NCI-H1105 treated with DMSO at 0.1 percent for 48 hours (cell line): Measurements from ENCODE around the gene ARID4B.
"Not testable (repeated sequence)": the region's sequence is repeated elsewhere in the genome, so short reads cannot be mapped to it uniquely, and the experiment has no call there.

Experiments
- DNase-seq: peaks from one replicate; lab custom pipeline; 2025; lab: John Stamatoyannopoulos, UW

The ARID4B gene

DNA sequence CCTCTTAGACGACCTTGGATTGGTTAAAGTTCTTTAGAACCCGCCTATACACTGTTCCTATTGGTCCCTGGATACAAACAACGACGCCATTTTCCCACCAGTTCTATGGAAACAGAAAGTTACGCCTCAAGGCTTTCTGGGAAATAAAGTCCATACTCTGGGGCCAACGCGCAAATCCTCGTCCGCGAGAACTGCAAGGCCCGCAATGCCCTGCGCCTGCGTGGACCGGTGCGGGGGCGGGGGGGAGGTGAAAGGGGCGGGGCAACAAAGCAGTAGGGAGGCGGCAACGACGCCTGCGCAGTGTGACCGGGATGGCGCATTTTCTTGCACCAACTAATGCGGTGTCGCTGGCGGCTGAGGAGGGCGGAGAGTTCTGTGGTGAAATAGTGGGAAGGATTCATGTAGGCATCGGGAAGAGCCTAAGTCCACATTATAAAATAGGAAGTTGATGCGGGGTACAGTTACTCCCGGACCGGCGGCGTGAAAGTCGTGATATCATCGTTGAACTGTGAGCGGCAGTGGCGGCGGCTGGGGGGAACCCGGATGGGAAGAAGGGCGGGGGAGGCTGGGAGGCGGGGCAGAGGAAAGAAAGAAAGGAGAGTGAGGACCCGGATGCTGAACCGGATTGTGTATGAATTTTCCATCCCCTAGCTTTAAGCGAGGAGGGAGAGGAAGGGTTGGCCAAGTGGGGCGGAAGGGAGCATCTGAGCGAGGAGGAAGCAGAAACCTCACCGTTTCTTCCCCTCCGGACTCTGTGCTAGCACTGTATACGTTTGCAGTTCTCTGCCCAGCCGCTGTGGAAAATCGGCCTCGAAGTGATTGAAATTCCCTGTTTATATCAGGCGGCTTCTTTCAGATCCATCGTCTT is 526 bp upstream of the ARID4B start, which contains the start of gene GGPS1:
Gene GGPS1 (plus strand): TSS at position 300 of the 868 bp plus-strand sequence. CDS start 6,695 bp downstream, outside the sequence.
- peak; percentile 97 for DNase-seq

DNA sequence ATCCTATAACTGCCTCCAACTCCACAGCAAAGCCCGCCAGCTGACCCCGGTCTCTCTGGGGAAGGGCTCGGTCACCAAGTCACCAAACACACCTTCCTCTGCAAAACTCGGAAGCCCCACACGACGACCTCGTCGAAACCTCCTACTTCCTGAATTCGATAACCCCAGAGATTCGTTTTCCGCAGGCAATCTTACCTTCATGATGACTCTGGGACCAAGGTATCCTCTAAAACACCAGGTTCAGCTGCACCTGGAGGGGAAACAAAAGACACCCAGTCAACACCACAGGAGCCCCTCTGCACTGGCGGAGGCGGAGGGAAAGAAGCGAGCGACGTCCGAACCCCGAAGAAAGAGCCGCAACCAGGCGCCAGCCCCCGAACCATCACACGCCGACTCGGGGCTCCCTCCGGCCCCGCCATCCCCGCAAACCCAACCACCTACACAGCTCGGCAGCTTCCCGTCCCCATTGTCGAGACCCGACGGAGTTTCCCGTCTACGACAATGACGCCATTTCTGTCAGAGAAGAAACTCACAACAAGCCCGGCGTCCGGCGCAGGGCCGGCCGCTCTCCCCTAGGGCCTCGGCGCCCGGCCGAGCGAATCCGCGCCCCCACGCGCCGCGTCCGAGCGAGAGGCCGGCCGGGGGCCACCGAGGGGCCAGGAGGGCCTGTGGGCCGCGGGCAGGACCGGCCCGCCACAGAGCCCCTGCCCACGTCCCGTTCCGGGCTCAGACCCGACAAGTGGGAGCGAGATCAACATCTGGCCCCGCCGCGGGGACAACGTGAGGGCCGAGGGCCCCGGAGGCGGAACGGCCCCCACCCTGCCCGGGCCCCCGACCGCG is 1.0 kb downstream of the ARID4B start:
- peak; percentile 78 for DNase-seq

DNA sequence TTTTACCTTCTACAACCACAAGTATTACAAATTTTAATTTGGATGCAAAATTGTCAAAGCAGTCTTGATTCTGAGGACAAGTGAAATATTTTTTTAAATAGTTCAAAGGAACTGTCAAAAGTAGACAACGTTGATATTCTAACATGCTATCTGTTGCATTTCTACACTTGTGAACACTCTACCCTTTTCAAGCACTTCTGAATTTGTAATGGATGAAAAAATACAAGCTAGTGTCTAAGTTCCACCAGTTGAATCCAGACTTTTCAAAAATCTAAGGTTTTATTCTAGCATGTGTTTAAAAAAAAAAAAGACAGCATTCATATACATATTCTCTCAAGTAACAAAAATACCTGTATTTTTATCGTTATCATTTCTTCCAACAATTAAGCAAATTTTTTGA is 2.1 kb downstream of the ARID4B start:
- DNase-seq: no peak

DNA sequence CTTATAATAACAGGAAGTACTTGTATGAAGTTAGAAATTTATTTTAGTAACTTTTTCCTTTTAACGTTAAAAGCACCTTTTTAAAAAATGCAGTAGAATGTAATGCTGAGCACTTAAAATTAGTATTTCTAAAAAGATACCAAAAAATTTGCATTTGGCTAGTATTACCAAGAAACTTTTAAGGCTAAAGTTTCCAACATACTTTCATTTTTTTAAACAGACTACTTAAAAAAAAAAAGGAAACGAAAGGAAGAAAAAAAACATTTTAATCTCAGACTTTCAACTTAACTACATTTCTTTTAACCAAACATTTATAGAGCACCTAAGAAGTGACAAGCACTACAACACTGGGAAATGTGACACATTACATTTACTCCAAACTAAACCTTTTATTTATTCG is 2.8 kb downstream of the ARID4B start:
- no peak for DNase-seq

DNA sequence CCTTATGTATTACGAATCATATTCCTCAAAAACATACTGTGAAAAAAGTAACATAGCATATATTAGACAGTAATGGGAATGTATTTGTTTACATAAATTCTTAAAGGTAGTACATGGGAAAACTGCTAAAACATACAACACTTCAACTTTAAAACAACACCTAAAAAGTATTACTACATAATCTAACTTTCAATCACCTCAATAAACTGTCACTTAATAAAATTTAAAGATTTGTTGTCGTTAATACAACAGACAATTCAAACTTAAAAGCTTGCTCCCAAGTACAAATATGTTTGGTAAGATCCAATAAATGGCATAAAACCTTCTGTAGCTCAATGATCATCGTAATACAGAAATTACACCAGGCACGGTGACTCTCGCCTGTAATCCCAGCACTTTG is 3.7 kb downstream of the ARID4B start:
- no peak for DNase-seq

DNA sequence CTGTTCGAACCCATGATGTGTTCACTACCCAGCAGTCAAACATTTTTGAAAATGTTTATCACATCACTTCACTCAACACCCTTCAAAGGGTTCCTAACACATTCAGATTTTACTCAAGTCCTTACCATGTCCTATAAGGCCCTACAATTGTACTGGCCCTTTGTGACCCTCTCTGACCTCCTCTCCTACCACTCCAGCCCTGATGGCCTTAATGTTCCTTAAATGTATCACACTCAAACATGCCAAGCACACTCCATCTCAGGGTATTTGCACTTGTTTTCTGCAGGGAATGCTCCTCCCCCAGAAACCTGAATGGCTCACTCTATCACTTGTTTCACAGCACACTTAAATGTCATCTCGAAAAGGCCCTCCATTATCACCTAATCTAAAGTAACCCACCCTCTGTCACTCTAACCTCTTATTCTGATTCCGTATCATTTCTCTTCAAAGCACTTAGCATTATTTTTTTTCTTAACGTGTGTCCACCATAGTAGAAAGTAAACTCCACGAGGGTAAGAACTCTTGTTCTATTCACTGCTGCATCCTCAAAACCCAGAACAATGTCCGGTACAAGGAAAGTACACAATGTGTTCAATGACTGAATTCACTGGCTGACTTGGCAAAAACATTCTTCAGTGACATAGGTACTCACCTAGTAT is 7.3 kb downstream of the ARID4B start:
- DNase-seq: no peak

DNA sequence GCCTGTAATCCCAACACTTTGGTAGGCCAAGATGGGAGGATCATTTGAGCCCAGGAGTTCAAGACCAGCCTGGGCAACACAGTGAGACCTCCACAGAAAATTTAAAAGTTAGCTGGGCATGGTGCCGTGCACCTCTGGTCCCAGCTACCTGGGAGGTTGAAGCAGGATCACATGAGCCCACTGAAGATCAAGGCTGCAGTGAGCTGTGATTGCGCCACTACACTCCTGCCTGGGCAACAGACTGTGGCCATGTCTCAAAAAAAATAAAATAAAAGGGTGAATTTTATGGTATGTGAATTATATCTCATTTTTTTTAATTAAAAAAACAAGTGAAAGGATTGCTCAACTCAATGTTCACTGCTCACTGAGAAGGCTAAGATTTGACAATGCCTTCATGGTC is 8.7 kb downstream of the ARID4B start:
- DNase-seq: no peak

DNA sequence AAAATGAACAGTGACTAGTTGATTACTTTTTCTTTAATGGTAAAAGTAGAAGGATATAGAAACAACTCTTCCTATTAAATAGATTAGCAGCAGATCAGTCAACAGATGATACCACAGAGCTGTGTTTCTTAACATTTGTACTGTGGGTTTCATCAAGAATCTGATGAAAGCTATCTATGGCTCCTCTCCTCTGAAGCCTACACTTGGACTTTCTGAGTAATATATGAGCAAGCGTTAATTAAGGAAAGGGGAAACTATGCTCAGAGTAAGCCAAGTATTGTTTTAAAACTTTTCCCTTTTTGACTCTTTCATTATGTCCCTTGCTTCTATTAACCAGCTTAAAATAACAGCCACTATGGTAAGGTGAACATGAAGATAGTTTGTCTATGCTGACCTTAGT is 10.8 kb downstream of the ARID4B start:
- DNase-seq: no peak

DNA sequence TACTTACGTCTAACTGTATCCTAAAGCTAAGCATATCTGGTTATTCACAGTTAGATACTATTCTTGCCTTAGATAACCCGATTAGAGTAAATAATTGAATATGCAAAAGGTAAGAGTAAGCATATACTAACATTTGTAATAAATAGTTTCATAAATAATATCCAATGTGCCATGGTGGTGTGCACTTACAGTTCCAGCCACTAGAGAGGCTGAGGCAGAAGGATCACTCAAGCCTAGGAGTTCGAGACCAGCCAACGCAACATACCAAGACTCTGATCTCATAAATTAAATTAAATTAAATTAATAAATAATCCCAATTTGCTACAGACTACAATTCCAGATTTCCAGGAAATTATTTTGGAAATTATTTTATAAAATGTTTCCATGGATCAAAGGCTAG is 12.2 kb downstream of the ARID4B start:
- no peak for DNase-seq

DNA sequence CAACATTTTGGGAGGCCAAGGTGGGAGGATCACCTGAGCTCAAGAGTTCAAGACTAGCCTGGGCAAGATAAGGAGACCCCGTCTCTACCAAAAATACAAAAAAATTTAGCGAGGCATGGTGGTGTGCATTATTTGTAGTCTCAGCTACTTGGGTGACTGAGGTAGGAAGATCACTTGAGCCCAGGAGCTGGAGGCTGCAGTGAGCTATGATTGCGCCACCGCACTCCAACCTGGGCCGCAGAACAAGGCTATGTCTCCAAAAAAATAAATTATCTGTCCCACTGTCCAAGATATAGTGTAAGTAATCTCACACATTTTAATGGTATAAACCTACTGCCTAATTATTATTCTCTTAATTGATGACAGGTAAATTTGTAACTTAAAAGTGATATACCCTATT is 12.8 kb downstream of the ARID4B start:
- no peak for DNase-seq

DNA sequence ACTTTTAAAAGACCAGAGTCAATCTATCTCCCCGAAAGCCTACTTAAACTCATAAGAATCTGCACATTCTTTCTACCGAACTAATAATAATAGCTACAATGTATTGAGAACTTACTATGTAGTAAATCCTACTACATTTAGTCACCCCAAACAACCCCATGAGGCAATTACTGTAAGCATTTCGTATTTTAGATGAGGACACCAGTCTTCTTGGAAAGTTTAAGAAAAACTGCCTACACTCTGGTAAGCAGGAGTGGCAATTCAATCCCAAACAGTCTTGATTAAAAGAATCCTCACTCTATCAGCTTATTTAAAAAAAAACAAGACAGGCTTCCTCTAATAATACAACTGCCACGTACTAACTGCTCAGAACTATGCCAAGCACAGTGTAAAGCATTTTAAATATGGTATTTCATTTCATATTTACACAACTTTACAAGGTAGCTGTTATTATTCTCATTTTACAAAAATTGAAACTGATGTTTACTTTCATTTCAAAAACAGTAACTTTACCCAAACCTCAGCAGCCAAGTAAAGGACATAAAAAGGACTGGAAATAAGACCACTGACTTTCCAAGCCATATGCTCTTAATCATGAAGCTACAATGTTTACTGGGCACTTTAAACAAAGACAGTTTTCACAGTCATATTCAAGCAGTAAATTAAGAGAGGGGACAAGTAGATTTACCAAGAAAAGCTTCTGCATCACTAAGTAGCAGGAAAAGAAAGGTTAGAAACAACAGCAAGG is 13.9 kb downstream of the ARID4B start:
- no peak for DNase-seq

DNA sequence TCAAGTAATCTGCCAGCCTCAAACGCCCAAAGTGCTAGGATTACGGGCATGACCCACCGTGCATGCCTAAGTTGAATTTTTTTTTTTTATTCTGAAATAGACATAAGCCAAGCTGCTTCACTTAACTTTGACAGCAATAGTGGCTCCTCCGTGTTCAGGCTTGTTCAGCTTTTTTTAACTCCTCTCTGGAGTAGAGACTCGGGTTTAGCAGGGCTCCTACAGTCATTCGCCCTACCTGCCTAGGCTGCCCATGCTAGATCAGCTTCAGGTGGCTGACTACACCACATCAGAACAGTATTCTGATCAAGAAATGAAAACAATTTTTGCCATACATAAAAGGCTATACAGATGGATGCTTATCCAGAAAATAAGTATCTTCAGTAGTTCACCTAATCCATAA is 14.7 kb downstream of the ARID4B start:
- DNase-seq: no peak

DNA sequence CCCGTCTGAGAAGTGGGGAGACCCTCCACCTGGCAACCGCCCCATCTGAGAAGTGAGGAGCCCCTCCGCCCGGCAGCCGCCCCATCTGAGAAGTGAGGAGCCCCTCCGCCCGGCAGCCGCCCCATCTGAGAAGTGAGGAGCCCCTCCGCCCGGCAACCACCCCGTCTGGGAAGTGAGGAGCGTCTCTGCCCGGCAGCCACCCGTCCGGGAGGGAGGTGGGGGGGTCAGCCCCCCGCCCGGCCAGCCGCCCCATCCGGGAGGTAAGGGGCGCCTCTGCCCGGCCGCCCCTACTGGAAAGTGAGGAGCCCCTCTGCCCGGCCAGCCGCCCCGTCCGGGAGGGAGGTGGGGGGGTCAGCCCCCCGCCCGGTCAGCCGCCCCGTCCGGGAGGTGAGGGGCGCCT is 18.8 kb downstream of the ARID4B start:
- DNase-seq: not testable (repeated sequence)

DNA sequence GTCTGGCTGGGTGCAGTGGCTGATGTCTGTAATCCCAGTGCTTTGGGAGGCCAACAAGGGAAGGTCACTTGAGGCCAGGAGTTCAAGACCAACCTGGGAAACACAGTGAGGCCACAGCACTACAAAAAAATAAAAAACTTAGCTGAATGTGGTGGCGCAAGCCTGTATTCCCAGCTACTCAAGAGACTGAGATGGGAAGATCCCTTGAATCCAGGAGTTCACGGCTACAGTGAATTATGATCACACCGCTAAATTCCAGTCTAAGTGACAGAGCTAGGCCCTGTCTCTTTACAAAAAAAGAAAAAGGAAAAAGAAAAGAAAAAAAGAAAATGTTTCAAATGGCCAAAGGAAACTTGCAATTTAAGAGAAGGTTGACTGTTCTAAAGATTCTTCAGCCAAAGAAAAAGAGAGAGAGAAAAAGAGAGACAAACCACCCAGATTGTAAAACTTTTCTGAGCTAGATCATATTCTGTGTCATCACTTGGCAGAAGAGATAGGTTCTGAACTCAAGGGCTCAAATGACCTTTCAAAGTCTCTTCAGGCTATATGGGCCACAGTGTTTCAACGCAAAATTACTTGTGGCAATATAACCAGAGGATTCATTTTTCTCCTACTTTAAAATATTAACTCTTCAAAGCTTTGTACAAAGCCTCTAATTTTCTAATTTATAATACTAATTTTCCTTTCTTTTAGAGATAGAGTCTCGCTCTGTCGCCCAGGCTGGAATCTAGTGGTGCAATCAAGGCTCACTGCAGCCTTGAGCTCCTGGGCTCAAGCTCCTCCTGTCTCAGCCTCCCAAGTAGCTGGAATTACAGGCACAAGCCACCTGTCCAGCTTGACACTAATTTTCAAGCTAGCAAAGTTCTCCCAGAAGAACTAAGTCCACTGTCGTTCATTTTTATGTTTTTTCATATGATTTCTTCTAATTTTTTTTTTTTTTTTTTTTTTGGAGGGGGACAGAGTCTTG is 20.5 kb downstream of the ARID4B start:
- DNase-seq: no peak

DNA sequence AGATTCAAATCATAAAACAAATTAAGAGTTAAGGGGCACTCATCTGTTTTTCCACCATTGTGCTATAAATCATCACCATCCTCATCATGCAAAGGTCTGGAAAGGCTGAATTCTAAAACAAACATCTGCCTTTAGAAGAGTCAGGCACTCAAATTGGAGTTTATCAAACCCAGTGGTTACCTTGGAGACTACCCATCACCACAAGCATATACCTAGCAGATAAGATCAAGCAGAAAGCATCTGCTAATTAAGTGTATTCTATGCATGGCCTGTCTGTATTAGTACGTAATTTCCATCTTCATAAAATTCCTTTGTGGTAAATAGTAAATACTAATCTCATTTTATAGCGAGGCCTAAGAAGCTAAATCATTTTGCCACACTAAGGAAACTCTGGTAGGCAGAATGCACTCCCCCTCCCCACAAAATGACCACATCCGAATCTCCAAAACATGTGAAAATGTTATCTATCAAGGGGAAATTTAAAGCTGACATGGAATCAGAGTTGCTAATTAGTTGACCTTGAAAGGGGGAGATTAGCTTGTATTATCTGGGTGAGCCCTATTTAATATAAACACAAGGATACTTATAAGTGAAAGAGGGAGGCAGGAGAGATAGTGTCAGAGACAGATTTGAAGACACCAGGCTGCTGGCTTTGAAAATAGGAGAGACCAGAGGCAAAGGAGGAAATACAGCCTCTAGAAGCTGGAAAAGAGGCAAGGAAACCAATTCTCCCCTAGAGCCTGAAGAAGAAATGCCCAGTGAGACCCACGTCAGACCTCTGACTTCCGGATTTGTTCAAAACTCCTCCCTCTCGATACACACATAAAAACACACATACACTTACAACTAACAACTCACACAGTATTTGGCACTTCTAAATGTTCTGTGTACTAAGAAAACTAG is 23.2 kb downstream of the ARID4B start:
- DNase-seq: no peak

DNA sequence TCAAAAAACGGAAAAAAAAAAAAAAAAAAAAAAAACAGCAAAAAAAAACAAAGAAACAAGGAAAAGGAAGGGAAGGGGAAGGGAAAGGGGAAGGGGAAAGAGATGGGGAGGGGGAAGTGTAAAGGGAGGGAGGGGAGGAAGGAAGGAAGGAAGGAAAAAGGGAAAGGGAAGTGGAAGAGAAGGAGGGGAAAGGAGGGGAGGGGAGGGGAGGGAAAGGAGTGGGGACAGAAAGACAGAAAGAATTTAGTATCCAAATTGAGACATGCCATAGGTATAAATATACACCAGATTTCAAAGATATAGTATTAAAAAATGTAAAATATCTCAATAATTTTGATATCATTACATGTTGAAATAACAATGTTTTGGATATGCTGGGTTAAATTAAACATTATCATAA is 25.8 kb downstream of the ARID4B start:
- no peak for DNase-seq

DNA sequence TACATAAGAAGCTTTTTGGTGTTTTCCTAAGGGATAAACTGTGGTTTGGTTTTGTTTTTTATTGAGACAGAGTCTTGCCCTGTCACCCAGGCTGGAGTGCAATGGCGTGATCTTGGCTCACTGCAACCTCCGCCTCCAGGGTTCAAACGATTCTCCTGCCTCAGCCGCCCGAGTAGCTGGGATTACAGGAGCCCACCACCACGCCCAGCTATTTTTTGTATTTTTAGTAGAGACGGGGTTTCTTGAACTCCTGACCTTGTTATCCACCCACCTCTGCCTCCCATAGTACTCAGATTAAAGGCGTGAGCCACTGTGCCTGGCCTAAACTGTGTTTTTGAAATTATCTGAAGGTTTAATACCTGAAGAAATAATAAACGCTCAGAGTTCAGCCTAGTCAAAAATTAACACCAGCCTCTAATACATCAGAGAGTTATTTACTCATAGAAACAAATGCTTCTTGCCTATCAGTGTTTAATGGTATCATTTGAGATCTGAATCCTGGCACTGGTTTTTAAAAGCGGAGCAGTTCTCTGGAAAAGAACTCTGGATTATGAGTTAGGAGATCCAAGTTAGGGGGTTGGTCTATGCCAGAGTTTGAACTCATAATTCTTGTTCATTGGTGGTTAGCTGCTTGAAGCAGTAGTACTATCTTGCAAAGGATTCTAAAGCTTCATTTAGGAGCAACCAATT is 28.7 kb downstream of the ARID4B start:
- DNase-seq: no peak

DNA sequence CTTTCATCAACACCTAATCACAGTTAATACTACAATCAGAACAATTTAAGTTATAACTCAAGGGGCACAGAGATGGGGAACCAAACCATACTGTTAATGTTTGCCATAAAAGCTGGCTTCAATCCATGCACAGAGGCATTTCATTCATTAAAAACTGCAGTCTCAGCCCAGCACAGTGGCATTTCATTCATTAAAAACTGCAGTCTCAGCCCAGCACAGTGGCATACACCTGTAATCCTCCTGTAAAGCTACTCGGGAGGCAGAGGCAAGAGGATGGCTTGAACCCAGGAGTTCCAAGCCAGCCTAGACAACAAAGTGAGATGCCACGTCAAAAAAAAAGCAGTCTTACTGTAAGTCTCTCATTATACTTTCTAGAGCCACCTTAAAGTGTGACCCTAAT is 29.2 kb downstream of the ARID4B start:
- DNase-seq: no peak

DNA sequence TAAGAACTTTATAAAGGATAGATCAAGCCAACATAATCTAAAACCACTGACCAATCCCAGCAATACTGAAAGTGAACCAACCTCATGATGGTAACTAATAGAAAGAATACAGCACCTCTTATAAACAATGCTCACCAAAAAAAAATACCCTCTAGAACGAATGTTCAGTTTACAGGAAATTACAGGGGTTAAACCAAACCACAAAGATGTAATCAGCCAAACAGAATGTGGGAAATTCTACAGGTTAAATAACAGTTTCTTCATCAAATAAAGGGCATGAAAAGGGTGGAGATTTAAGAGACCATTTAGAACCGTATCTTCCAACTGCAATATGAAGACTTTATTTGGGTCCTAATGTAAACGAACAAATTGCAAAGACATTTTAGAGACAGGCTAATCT is 30.4 kb downstream of the ARID4B start:
- DNase-seq: no peak
